Left colon (tissue), 2 donors: ENCODE measurements around the gene PRLHR. TPM values are rescaled to one million over a fixed set of nuclear protein-coding genes. Genes with fewer than 3 reads are reported as not detected.

ENCODE experiments used
- ATAC-seq: fragments of 200-7000 bp; cut with Tn5 transposase; one replicate; pipeline ENCODE4 v1.9.1; 2020; ENCODE audit warnings: mild to moderate bottlenecking, moderate library complexity
- DNase-seq, 2 donors: peaks; one replicate each; pipeline ENCODE4 v3.0.0-alpha.2; 2020
- intact Hi-C, 2 donors: fragments of 100-400 bp; cut with DNase I in 1 of 2; cut with micrococcal nuclease in 1 of 2; formaldehyde crosslinking; loops; one replicate each; pipeline versions ENCODE4 v1.11.2 to v1.14.0; 2022; cut with DNase I, micrococcal nuclease
- total RNA-seq, 2 donors: library from RNA; stranded (reverse); fragmentation: NEBNext Ultra II Directional; extraction: Animal tissue kit (Norgen Biotek cat#: 25700); gene quantifications; one replicate each; pipeline ENCODE4 v1.2.1, GENCODE V29; 2021
- donor health status: DM: no; HTN: no; CAD: no.
- donor health status: DM: yes; HTN: yes; CAD: no.

The PRLHR gene
- total RNA-seq, 2 donors from 2014 or later, result not detected

DNA sequence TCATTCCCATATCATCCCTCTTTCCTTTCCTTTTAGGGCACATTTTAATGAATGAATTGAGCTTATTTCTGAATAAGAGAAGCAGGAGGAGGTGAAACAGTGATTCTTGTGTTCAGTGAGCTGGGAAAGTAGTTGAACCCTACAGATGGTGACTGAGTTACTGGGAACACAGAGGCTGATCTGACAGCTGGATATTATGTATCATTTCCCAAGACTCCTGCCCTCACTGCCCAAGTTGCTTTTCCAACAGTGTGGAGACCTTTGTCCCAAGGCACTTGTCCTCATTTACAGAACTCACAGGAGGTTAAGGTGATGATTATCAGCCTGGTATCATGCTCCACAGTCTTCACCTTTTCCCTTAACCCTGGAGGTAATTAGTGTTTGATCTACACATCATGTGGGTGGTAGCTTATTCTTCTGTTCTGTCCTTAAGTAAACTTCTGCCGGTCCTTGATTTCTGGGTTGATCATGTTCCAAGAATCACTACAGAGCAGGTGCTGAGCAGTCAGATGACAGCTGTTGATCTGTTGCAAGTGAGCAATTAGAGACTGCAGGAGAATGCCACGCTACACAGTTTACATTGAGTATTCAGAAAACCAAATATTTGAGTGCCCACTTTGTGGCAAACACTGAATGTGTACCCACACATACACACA lies 2.6 kb downstream of the PRLHR start:
- ATAC-seq (peak; percentile 88), DNase-seq (no peak)
- intact Hi-C loops, result no loop called here

DNA sequence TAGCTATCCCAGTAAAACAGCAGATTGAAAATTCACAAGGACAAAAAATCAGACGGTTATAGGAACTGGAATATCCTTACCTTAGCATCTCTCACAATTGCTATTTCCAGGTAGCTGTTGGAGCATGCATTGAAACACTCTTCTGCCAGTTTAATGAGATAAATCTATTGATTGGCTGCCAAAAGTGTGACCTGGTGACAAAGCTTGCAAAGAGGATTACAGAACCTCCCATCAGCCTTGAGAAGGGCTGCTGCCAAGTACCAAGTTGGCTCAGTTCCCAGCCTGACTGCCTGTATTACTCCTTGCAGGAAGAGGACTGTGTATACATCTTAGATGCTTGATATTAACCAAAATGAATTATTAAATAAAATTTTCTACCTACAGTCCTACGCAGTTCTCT lies 5.1 kb downstream of the PRLHR start:
- peak; percentile 52 for ATAC-seq
- peak in 1 of 2 donors; percentile 45 for DNase-seq
- intact Hi-C loops, result no loop called here

DNA sequence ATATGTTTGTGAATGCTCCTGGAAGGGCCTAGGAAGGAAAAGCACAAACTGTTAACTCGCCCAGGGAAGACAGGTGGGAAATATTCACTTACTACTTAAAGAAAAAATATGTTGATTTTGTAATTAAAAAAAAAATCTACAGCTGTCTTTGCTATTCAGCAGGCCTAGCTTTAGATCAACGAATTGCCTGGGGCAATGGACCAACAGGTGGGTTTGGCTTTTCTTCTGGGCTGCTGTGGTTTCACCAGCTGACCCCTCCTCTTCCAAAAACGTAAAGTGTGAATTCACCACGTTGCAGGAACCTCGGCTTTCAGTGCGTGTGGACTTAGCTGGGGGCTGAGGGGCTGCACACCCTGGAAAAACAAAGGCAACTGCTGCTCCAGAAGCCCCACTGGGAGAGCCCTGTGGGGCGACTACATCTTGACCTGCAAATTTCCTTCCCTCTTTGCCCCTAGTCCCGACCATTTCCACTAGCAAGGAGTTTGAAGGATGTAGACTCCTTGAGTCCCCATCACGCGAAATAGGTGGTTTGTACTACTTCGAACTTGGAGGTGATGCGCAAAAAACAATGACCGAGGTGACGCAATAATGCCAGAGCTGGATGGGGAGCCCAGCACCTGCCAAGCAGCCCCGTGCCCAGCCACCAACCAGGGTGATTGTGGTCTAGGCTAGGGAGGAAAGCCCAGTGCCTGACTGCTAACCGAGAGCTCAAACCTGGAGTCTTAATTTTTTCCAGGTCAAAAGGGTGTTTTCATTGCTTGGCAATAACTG lies 7.4 kb downstream of the PRLHR start:
- DNase-seq, result no peak
- intact Hi-C loops, result no loop called here
- ATAC-seq, result no peak

DNA sequence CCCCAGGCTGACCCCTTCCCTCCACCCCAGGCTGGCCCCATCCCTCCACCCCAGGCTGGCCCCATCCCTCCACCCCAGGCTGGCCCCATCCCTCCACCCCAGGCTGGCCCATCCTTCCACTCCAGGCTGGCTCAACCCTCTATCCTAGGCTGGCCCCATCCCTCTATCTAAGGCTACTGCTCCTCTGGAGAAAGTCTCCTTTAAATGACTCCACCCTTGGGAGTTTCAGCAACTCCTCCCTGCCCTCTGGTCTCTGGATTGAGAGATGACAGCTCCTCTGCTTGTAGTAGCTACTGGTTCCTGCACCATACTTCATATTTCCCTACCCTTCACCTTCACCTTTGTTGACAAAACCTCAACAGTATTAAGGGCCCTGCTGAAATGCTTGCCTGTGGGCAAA lies 8.5 kb downstream of the PRLHR start:
- no peak for DNase-seq
- intact Hi-C loops, result no loop called here
- ATAC-seq, result no peak

DNA sequence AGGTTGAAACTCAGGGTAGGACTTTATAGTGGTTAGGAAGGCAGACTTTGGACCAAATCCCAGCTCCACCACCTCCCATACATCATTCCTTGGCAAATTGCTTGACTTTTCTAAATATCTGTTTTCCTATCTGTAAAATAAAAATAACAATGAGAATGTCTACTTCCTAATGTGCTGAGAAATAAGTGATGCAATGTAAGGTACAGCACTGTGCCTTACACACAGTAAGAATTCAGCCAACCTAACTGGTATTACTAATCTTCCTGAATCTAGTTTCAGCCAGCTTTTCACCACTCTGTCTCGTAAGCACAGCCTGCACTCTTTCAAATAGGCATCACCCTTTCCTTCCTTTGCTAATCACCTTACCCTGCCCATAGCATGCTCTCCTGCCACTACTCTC lies 9.7 kb downstream of the PRLHR start:
- intact Hi-C loops, result no loop called here
- ATAC-seq (no peak), DNase-seq (no peak)

DNA sequence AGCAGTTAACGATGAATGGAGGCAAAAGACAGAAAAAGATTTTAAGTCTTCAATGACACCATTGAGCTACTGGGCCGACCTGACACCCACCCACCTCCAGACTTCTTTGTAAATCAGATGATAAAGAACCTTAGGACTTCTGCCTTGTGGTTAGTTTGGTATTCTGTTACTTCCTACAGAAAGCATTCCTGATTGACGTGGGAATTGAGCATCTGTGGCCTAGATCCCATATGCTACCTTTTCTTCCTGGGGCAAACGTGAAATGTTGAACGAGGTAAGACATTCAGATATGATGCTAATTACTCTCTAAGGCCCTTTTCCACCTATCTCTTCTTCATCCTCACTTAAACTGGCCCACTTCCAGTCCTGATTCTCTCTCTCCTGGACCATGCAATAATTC lies 10.2 kb downstream of the PRLHR start:
- intact Hi-C loops, result no loop called here
- DNase-seq (no peak), ATAC-seq (no peak)

DNA sequence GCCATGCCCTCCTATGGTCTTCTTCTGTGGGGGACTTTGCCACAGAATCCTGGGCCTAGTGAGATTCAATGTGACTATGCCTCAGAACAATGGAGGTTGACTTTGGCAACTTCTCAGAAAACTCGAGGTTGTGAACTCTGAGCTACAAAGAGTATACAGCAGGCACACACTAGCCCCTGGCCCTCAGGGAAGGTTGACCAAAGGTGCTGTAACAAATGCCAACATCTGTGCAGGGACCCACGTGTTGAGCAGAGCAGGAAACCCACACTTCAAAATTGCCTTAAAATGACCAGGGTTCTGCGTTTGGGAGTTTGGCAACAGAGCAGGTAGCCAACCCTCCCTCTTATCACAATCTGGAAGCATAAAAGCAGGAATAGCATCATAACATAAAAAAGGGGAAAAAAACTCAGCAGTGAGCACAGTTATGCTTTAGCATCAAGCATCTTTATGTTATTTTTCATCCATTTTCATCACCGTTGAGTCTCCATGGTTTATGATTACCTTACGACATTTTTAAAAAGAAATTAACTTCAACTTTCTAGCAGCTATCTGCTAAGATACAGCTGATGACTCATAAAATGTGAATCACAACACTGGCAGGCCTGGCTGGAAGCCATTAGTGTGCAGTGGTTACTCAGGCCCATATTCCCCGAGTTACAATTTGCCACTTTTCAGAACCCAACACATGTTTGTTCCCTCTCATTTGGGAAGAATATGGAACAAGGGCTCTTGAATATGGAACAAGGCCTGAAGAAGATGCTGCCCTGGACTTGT lies 11.1 kb downstream of the PRLHR start:
- DNase-seq (no peak), ATAC-seq (no peak)
- intact Hi-C loops, result no loop called here

DNA sequence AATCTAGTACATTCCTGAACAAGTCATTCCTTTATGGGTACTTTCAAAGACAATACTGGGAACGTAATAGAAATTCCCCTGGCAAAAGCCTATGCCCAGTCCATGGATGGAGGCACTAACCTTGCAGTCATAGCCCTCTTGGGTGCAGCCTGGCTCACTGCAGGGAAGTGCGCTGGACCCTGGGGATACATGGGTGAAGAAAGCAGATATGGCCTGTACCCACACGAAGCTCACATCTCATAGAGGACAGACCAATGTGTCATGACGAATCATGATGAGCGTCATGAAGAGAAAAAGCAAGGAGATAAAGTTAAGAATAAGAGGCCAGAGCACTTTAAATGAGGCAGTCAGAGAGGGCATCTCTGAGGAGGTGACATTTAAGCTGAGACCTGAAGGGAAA lies 11.8 kb downstream of the PRLHR start:
- no peak for ATAC-seq

DNA sequence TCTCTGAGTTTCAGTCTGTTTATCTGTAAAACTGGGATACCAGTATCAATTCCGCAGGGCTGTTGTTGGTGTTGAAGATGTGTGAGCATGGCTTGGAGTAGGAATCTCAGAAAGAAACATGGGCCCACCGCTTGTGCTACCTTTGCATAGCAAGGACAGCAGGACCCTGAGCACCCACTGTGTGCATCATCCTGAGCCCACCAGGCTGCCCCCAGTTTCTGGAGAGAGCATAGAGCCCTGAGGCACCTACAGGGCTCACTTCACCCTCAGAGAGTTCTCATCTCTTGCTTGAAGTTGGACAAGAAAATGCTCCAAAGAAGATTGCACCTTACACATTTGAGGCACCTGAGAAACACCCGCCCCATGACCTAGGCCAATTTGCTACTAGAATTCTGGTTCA lies 12.9 kb downstream of the PRLHR start:
- no peak for ATAC-seq
- intact Hi-C loops, result no loop called here

More for the DNA sequence above, 11.8 kb downstream of the PRLHR start:
- DNase-seq, result no peak
- intact Hi-C loops, result no loop called here

DNA sequence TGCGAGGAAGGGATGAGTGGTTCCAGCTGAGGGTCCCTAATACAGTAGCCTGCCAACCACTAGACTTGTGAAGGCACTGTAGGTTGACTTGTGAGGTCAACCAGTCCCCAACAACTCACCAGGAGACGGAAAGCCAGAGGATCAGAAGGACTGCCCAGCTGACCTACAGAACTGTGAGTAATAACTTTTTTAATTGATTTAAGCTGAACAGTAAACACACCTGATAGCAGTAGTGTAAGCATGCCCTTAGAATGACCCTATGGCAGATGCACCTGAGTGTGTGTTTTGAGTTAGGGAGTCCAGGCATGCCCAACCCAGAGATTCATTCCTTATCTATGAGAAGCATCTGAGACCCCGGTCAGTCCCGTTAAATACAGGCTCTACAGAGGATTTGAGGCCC lies 14.1 kb downstream of the PRLHR start:
- DNase-seq (no peak), ATAC-seq (peak; percentile 53)
- intact Hi-C loops, result no loop called here

More for the DNA sequence above, 12.9 kb downstream of the PRLHR start:
- DNase-seq, result no peak

DNA sequence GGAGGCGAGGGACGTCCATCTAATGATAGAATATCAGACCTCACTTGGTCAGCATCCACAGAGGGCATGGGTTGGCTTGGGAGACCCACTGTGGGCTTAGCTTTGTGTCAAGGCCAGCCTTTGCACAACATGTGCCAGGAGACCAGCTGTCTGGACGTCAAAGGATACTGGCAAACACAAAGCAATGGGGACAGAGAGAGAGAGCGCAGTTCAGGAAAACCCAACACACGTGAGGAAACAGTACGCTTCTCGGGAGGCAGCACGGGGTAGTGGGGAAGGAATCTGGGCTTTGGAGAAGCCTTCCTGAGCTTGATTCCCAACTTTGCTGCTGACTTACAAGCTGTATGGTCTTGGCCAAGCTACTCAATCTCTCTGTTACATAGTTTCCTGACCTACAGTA lies 14.7 kb downstream of the PRLHR start:
- no peak for DNase-seq
- intact Hi-C loops, result no loop called here
- no peak for ATAC-seq

DNA sequence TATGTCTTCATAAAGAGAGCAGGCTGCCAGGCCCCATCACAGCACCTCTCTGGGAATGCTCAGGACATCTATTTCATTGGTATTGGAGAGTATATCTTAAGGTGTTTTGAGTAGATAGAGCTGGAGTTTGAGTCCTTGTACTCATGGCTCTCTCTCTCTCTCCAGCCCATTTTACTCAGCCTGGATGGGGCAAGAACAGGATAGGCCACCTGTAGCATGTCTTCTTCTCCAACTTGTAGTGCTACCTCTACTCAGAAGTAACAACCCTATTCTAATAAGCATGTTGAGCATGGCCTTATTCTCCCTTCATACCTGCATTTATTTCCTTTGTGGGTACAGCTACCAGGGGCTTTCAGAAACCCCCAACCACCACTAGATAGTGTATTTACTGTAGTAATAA lies 21.9 kb downstream of the PRLHR start:
- no peak for DNase-seq
- no peak for ATAC-seq
- intact Hi-C loops, result loop anchor here in 1 of 2 donors (10.0 kb wide), 1 partner anchor 151 kb away; no protein-coding TSS in a partner anchor

DNA sequence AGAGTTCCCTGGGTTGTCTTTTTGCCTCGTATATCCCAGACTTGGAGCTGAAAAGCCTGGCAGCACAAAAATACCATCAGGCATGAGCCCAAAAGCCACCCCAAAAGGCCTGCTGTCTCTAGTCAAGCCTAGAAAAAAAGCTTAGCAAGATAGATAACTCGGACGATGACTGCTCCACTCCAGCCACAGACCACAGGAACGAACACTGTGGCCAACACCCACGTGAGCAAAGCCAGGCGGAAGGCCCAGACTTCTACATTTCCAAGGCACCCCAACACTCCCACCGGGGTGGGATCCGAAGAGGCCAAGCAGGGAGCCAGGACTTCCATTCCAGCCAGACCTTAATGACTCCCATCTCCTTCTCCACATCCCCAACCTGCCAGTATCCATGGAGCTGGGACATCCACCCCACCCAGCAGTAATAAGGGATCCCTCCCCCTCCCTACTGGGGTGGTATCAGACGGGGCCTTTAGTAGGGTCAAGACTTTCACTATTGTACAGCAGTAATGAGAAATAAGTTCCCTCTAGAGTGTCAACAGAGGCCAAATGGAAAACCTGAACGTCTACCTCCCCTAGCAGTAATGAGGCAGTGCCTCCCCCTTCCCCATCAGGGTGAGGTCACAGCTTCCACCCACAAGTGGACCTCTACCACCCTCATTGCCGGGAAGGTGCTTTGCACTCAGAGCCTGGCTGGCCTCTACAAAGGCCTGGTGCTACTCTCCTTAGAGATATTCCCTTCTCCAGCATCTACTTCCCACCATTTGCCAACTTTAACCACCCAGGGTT lies 23.0 kb downstream of the PRLHR start:
- ATAC-seq (no peak), DNase-seq (no peak)
- intact Hi-C loops, result loop anchor here in 1 of 2 donors (10.0 kb wide), 1 partner anchor 152 kb away; no protein-coding TSS in a partner anchor

DNA sequence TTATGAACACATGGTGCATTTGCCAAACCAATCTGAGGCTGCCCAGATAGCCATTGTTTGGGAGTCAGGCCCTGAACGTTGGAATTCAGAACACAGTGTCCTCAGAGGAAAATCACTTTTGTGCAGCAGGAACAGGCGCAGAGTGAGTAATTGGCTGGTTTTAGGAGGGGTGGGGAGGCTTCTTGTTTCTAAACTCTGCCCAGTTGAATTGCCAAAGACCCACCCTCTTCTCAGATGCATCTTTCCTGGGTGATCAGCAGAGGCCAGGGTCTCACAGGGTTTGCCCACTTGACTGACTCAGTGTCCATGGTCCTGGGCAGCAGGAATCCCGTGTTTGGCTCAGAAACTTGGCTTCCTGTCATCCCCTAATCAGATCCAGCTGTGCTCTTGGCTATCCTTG lies 24.3 kb downstream of the PRLHR start:
- intact Hi-C loops, result loop anchor here in 1 of 2 donors (10.0 kb wide), 1 partner anchor 154 kb away; no protein-coding TSS in a partner anchor
- ATAC-seq (no peak), DNase-seq (peak in 1 of 2 donors; percentile 46)

DNA sequence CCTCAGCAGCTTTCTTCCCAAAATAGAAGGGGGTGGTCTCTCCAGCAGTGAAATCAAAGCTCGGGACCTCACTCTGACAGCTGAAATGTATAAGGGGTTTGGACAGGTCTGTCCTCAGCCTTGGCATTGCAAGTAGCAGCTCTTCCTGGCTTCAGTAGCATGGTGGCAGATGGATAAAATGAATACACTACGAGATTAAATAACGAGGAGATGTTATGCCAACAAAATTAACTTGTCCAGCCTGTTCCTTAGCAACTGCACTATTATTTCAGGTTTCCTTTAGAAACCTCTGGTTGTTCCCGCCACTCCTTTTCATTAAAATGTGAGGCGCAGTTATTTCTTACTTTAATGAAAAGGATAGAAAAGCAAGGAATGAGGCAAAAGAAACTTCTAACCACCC lies 24.9 kb downstream of the PRLHR start:
- intact Hi-C loops, result loop anchor here in 1 of 2 donors (10.0 kb wide), 1 partner anchor 154 kb away; no protein-coding TSS in a partner anchor
- ATAC-seq, result no peak

DNA sequence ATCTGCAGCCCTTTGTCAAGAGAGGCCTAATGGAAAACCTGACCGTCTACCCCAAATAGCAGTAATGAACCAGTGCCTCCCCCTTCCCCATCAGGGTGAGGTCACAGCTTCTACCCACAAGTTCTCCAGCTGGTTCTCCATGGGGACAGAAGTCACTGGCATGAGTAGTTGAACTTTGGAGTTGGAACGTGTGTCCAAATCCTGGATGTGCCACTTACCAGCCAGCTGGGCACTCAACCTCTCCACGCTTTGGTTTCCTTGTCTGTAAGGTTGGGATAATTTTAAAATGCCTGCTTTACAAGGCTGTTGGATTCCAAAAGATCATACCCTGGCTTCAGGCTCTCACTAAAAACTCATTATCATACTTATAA lies 25.6 kb downstream of the PRLHR start:
- no peak for ATAC-seq
- no peak for DNase-seq
- intact Hi-C loops, result loop anchor here (2.0 to 10.0 kb wide), 2 partner anchors 151 to 155 kb away; no protein-coding TSS in a partner anchor

More for the DNA sequence above, 24.9 kb downstream of the PRLHR start:
- DNase-seq, result no peak

DNA sequence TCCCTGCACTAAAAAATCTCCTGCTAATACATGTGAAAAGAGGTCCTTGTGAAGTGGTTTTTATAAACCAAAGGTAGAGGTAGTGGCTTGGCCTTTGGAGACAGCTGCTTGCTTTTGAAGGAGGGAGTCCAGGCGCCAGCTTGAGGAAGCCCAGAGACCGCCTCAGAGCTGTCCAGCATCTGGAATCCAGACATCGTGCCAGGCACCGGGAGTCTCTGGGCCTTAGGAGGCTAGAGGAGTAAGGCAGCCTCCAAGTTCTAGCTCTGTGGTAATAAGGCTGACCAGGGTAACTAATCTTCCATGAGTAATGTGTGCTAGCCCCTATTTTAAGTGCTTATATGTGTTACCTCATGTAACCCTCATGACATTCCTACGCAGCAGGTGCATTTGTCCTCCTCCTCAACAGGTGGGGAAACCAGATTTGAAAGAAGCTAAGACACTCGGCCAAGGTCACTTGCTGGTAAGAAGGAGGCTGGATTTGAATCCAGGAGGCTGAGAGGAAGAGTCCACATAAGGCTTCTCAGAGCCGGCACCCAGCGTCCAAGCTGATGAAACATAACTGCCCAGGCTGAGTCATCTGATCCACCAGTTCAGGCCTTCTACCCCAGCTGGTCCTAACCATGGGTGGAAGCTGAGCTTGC lies 26.1 kb downstream of the PRLHR start:
- ATAC-seq (no peak), DNase-seq (no peak)
- intact Hi-C loops, result loop anchor here in 1 of 2 donors (2.0 kb wide), 1 partner anchor 151 kb away; no protein-coding TSS in a partner anchor

DNA sequence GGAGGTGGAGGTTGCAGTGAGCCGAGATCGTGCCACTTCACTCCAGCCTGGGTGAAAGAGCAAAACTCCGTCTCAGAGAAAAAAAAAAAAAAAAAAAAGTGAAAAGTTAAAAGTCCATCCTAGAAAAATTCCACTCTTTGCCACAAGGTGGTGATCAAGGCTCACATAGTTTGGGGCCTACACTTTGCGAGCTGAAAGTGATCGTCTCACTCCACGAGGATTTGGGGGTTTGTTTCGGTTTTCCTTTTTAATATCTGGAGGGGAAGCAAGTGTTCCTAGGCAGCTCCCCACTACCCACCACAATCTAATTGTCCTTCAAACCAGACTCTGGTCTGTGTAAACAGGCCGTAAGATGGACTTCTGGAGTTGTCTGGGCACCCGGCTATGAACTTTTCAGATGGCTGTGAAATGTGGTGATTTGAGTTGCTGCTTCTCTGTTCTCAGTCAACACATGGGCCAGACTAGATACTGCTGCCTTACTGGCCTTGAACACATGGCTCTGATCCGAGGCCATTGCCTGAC lies 27.1 kb downstream of the PRLHR start:
- ATAC-seq, result peak; percentile 79
- intact Hi-C loops, result loop anchor here in 1 of 2 donors (2.0 kb wide), 1 partner anchor 152 kb away; no protein-coding TSS in a partner anchor
- peak in 1 of 2 donors; percentile 35 for DNase-seq
